Amygdala (tissue), 56 donors: ENCODE results near the gene RBM12.

ENCODE experiments used
- DNase-seq, 56 donors: peaks; one replicate each; lab custom pipeline; 2025; lab: John Stamatoyannopoulos, UW

RBM12 gene

DNA sequence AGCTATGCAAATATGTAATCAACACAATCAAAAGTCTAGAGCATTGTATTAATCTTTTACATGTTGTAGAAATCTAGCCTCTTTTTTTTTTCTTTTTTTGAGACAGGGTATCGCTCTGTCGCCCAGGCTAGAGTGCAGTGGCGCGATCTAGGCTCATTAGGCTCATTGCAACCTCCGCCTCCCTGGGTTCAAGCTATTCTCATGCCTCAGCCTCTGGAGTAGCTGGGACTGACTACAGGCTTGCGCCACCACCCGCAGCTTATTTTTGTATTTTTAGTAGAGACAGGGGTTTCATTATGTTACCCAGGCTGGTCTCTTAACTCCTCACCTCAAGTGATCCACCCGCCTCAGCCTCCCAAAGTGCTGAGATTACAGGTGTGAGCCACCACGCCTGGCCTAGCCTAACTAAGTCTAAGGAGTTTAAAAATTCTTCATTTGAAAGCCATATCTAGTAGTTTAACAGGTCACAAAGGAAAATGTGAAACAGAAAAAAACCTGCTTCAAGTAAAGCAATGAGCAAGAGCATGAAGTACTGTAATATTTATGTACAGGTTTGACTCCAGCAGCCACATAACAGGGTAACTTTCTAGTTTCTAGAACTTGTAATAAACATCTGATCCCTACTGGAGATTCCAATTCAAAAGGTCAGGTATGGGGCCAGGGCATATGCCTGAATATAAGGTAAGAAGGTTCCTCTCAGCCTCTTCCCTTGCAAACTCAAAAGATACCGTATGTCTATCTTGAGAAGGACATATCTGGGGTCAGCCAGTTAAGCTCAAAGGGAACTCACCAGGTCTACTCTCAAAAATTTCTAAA, 4.4 kb downstream of the RBM12 start:
- DNase-seq, result no peak

DNA sequence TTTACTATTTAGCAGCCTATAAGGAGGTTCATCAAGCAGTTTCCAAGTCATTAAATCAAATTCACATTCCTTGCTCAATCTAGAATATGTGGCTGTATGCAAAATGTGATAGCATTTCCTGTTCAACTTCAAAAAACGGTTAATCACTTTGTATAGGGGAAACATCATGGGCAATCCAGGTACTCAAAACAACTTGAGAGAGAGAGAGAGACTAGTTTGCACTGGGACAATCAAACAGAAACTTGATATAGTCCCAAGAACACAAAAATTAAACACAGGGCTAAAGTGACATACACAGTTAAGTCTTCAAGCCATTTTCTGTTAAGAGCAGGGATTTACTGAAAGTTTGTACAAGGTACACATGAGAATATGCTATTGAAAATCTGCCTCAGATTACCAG, 7.4 kb downstream of the RBM12 start:
- no peak for DNase-seq

DNA sequence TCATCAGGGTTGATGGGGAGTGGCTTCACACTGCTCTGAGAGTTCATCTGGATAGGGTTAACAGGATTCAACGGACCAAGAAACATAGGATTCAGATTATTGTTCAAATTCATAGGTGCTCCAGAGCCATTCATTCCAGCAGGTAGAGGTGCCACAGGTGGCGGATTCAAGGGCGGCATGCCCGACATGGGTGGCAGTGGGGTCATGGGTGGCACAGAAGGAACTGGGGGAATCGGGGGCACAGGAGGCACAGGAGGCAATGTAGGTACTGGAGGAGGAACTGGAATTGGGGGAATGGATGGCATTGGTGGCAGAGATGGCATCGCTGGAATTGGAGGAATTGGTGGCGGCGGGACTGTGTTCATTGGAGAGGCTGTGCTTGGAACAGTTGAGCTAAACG, 10.3 kb downstream of the RBM12 start:
- DNase-seq, result no peak

GRCh38 chr20:35653893-35654292, 10.8 kb downstream of the RBM12 start:
- DNase-seq, result no peak

GRCh38 chr20:35653430-35653734, 11.3 kb downstream of the RBM12 start:
- no peak for DNase-seq

GRCh38 chr20:35652641-35653429, 11.9 kb downstream of the RBM12 start:
- no peak for DNase-seq

DNA sequence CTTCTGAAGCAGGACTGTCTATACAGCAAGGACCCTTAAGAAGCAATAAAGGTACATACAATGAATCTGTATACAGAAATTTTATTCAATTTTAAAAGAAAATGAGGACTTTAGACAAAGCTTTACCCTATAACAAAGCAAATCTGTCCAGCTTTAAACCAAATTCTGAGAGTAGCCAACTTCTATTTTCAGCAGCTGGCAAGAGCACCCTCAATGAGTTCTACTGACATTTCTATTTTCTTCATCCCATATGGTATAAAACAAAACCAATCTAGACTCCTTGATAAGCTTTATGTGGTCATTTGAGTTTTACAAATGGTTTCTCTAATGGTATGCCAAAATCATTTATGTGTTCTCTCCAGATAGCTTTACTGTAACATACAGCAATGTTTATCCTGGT, 12.7 kb downstream of the RBM12 start:
- DNase-seq, result no peak

GRCh38 chr20:35650632-35651031, 14.1 kb downstream of the RBM12 start:
- DNase-seq, result no peak

GRCh38 chr20:35648836-35649235, 15.9 kb downstream of the RBM12 start:
- DNase-seq, result peak in 1 of 56 donors; percentile 12

DNA sequence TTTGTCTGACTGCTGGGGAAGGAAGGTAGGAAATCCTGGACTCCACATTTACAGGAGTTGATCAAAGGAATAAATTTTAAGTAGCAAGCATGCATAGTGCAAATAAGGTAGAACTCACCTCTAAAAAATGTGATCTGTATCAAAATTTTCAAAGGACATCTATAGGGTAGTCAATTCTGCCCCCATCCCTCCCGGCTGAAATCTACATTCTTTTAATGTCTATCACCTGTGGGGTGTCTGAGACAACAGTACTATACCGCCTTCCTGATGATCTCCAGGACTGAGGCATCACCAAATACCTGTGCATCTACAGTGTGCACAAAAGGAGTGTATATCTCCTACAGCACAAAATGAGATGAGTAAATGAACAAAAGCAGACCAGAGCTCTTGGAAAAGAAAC, 19.9 kb downstream of the RBM12 start:
- no peak for DNase-seq

GRCh38 chr20:35643045-35643444, 21.7 kb downstream of the RBM12 start:
- no peak for DNase-seq

DNA sequence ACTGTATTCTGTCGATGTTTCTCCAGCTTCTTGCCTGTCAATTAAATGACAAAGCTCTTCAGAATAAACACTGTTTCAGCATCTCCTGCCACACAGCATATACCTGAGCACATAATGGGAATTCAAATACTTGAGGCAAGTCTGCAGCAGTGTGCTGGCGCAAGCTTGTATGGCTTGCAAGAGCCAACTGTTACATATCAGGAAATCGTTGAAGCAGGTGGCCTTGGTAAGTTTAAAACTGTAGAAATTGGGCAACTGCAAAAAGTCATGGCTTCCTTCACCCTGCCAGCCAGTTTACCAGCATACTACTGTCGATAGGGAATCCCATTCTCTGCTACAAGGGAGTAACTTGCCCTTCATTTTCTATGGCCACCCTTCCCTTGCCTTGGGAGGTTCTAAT, 23.0 kb downstream of the RBM12 start:
- no peak for DNase-seq

- no peak for DNase-seq
Observed at GRCh38 chr20:35640724-35641123, 24.0 kb downstream of the RBM12 start.

DNA sequence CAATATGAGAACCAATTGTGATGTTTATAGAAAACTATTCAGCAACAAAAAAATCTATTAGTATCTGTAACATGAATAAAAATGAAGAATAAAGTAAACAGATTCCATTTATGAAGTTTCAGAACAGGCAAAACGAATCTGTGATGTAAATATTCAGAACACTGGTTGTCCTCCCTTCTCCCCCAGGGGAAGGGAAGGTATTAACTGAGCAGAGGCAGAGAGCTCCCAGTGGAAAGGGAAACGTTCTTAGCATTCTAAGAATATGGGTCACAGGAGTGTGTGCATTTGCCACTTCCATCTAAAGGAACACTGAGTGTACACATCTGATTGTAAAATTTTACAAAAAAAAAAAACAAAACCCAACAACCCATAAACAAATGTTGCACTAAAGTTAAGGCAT, 25.9 kb downstream of the RBM12 start:
- no peak for DNase-seq

- no peak for DNase-seq
Observed at GRCh38 chr20:35637276-35637675, 27.4 kb downstream of the RBM12 start.

GRCh38 chr20:35636095-35636494, 28.6 kb downstream of the RBM12 start:
- DNase-seq, result no peak

DNA sequence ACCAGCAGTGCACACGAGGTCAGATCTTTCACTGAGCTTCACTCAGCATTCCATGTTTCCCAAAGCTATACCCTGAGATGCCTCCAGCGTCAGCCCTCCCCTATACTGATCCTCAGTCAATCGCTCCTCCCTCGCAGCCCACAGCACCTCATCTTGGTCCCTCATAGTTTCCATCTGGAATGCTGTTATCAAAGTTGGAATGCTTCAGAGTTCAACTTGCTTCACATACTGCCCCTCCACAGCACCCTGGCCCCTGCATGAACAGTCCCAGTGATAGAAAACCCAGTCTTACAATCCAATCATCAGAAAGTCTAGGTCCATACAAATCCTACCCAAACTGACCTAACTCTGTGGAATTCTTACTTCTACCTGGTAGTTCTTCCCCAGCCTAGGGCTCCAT, 29.0 kb downstream of the RBM12 start:
- no peak for DNase-seq

GRCh38 chr20:35632539-35633115, 32.1 kb downstream of the RBM12 start:
- DNase-seq, result no peak

GRCh38 chr20:35630636-35631035, 34.1 kb downstream of the RBM12 start:
- no peak for DNase-seq

DNA sequence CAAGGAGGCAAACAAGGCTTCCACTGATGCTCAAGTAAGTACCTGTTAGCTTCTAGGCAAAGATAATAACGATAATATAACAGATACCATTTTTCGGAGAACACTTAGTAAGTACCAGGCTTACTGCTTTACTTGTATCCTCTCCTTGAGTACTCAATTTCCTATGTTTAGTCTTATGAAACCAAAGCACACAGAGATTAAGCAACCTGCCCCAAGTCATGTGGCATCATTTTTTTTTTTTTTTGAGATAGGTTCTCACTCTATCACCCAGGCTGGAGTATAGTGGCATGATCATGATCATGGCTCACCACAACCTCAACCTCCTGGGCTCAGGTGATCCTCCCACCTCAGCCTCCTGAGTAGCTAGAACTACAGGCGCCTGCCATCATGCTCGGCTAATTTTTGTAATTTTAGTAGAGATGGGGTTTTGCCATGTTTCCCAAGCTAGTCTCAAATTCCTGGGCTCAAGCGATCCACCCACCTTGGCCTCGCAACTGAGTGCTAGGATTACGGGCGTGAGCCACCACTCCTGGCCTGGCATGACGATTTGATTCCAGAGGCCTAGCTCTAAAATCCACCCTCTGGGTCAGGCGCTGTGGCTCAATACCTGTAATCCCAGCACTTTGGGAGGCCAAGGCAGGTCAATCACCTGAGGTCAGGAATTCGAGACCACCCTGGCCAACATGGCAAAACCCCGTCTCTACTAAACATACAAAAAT, 35.1 kb downstream of the RBM12 start:
- DNase-seq, result no peak

GRCh38 chr20:35627121-35627520, 37.6 kb downstream of the RBM12 start:
- DNase-seq, result no peak
